GM12801 (cell line): ENCODE data around the gene RBM39.

ENCODE experiments used
- CTCF ChIP-seq: IDR thresholded peaks from one replicate; pipeline ENCODE4 v1.5.1; 2011; ENCODE audit warnings: control low read depth; ENCODE audit not compliant: insufficient read length; ENCODE audit errors: extremely low read depth

RBM39 gene

GRCh38 chr20:35704514-35705261 lies 37.4 kb downstream of the RBM39 start:
- TF ChIP-seq CTCF = no peak

GRCh38 chr20:35702824-35703695 lies 39.0 kb downstream of the RBM39 start:
- TF ChIP-seq CTCF = no peak

- TF ChIP-seq CTCF = no peak
Measured at GRCh38 chr20:35702051-35702823, 39.8 kb downstream of the RBM39 start.

- TF ChIP-seq CTCF = no peak
Measured at GRCh38 chr20:35700625-35701148, 41.4 kb downstream of the RBM39 start.

GRCh38 chr20:35699957-35700624 lies 42.0 kb downstream of the RBM39 start:
- TF ChIP-seq CTCF = no peak

- TF ChIP-seq CTCF = no peak
Measured at GRCh38 chr20:35699127-35699956, 42.7 kb downstream of the RBM39 start, which contains the start of the genes NFS1 and ROMO1. TSS of gene NFS1 (minus strand) at chr20:35699352. CDS start at chr20:35699288, 64 bp downstream. TSS of gene ROMO1 (plus strand) at chr20:35699405. CDS start at chr20:35699633, 228 bp downstream.
